SK-N-SH treated with all-trans-retinoic acid at 6 μM for 48 hours (cell line): Measurements from ENCODE around the gene SLC51A.

Experiments used
- ATAC-seq: fragments of 200-7000 bp; cut with Tn5 transposase; 3 replicates; pipeline ENCODE4 v1.9.1; 2020; ENCODE audit warnings: mild to moderate bottlenecking, moderate library complexity
- ARNTL ChIP-seq: fragments of 450-650 bp; formaldehyde crosslinking; IDR thresholded peaks from 2 replicates; pipeline ENCODE4 v1.5.0; 2020; ENCODE audit warnings: low read depth, mild to moderate bottlenecking, moderate library complexity, borderline replicate concordance
- CREB5 ChIP-seq: fragments of 250-450 bp; sonication (Bioruptor Pico); IDR thresholded peaks from 2 replicates; pipeline ENCODE4 v1.5.1; 2020; ENCODE audit warnings: low read depth, mild to moderate bottlenecking, moderate library complexity
- CSDC2 ChIP-seq: fragments of 250-450 bp; sonication (Bioruptor Pico); IDR thresholded peaks from 2 replicates; pipeline ENCODE4 v1.5.0; 2020; ENCODE audit warnings: mild to moderate bottlenecking, moderate library complexity
- GLIS3 ChIP-seq: fragments of 250-450 bp; sonication (Bioruptor Pico); IDR thresholded peaks from 2 replicates; pipeline ENCODE4 v1.5.0; 2020; ENCODE audit warnings: mild to moderate bottlenecking, moderate library complexity
- OSR1 ChIP-seq: fragments of 250-450 bp; sonication (Bioruptor Pico); IDR thresholded peaks from 2 replicates; pipeline ENCODE4 v1.8.0; 2022; ENCODE audit warnings: moderate library complexity, mild to moderate bottlenecking, inconsistent platforms
- PPARA ChIP-seq: fragments of 250-450 bp; sonication (Bioruptor Pico); IDR thresholded peaks from 2 replicates; pipeline ENCODE4 v1.5.0; 2020; ENCODE audit warnings: mild to moderate bottlenecking, borderline replicate concordance
- RARB ChIP-seq: fragments of 250-450 bp; sonication (Bioruptor Pico); IDR thresholded peaks from 2 replicates; pipeline ENCODE4 v1.8.0; 2021; ENCODE audit warnings: mild to moderate bottlenecking, moderate library complexity
- SNAI2 ChIP-seq: fragments of 250-450 bp; sonication (Bioruptor Pico); IDR thresholded peaks from 2 replicates; pipeline ENCODE4 v1.5.0; 2020; ENCODE audit warnings: mild to moderate bottlenecking, moderate library complexity
- ZC3H10 ChIP-seq: fragments of 250-450 bp; sonication (Bioruptor Pico); IDR thresholded peaks from 2 replicates; pipeline ENCODE4 v1.5.1; 2021; ENCODE audit warnings: mild to moderate bottlenecking, moderate library complexity
- ZFP3 ChIP-seq: fragments of 250-450 bp; sonication (Bioruptor Pico); IDR thresholded peaks from 2 replicates; pipeline ENCODE4 v1.5.0; 2020; ENCODE audit warnings: mild to moderate bottlenecking, moderate library complexity
- ZFP30 ChIP-seq: fragments of 450-650 bp; formaldehyde crosslinking; IDR thresholded peaks from 2 replicates; pipeline ENCODE4 v1.5.0; 2022; ENCODE audit warnings: mild to moderate bottlenecking, moderate library complexity
- ZNF565 ChIP-seq: fragments of 450-650 bp; formaldehyde crosslinking; conservative IDR thresholded peaks from 2 replicates; pipeline ENCODE4 v1.5.0; 2020; ENCODE audit warnings: low read depth, mild to moderate bottlenecking, moderate library complexity
- ZNF70 ChIP-seq: fragments of 450-650 bp; formaldehyde crosslinking; IDR thresholded peaks from 2 replicates; pipeline ENCODE4 v1.5.0; 2020; ENCODE audit warnings: mild to moderate bottlenecking, moderate library complexity
- ZNF8 ChIP-seq: fragments of 450-650 bp; formaldehyde crosslinking; IDR thresholded peaks from 2 replicates; pipeline ENCODE4 v1.5.0; 2020; ENCODE audit warnings: mild to moderate bottlenecking, moderate library complexity
- TF ChIP-seq, protein P1 (sequence below): fragments of 250-450 bp; sonication (Bioruptor Pico); IDR thresholded peaks from 2 replicates; pipeline ENCODE4 v1.8.0; 2021; ENCODE audit warnings: low read depth, mild to moderate bottlenecking, moderate library complexity, borderline replicate concordance
- TF ChIP-seq, protein P2 (sequence below): fragments of 250-450 bp; sonication (Bioruptor Pico); IDR thresholded peaks from 2 replicates; pipeline ENCODE4 v1.5.1; 2021; ENCODE audit warnings: mild to moderate bottlenecking, moderate library complexity
- TF ChIP-seq, protein P3 (sequence below): fragments of 250-450 bp; sonication (Bioruptor Pico); IDR thresholded peaks from 2 replicates; pipeline ENCODE4 v1.8.0; 2020; ENCODE audit warnings: mild to moderate bottlenecking, moderate library complexity, borderline replicate concordance
- TF ChIP-seq, protein P4 (sequence below): fragments of 250-450 bp; sonication (Bioruptor Pico); IDR thresholded peaks from 2 replicates; pipeline ENCODE4 v1.5.0; 2020; ENCODE audit warnings: mild to moderate bottlenecking, moderate library complexity

SLC51A gene

DNA sequence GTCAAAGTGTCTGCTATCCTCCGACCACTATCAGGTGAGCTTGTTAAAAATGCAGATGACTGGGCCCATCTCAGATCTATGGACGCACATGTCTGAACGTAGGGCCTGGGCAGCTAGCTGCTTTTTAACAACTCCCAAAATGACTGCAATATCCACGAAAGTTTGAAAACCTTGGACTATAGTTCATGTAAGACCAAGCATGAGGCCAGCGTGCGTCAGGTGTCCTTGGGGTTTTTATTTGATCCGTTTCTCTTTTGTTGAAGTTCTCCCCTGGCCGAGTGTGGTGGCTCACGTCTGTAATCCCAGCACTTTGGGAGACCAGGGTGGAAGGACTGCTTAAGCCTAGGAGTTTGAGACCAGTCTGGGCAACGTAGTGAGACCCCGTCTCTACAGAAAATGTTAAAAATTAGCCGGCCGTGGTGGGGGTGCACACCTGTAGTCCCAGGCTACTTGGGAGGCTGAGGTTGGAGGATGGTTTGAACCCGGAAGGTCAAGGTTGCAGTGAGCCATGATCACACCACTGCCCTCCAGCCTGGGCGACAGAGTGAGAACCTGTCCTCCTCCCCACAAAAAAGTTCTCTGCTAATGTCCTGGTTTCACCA lies 9.5 kb downstream of the SLC51A start:
- no peak for ATAC-seq
- TF ChIP-seq RARB (CRISPR knock-in tag), result no peak
- TF ChIP-seq, protein P1, sequence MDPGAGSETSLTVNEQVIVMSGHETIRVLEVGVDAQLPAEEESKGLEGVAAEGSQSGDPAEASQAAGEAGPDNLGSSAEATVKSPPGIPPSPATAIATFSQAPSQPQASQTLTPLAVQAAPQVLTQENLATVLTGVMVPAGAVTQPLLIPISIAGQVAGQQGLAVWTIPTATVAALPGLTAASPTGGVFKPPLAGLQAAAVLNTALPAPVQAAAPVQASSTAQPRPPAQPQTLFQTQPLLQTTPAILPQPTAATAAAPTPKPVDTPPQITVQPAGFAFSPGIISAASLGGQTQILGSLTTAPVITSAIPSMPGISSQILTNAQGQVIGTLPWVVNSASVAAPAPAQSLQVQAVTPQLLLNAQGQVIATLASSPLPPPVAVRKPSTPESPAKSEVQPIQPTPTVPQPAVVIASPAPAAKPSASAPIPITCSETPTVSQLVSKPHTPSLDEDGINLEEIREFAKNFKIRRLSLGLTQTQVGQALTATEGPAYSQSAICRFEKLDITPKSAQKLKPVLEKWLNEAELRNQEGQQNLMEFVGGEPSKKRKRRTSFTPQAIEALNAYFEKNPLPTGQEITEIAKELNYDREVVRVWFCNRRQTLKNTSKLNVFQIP (CRISPR knock-in tag), result no peak
- no peak for TF ChIP-seq ARNTL (CRISPR knock-in tag)
- no peak for TF ChIP-seq ZFP3 (CRISPR knock-in tag)
- TF ChIP-seq, all 23 proteins: peak for 0

GRCh38 chr3:196227121-196227561 lies 10.8 kb downstream of the SLC51A start:
- no peak for ATAC-seq
- TF ChIP-seq PPARA (CRISPR knock-in tag), result no peak
- TF ChIP-seq, protein P2, sequence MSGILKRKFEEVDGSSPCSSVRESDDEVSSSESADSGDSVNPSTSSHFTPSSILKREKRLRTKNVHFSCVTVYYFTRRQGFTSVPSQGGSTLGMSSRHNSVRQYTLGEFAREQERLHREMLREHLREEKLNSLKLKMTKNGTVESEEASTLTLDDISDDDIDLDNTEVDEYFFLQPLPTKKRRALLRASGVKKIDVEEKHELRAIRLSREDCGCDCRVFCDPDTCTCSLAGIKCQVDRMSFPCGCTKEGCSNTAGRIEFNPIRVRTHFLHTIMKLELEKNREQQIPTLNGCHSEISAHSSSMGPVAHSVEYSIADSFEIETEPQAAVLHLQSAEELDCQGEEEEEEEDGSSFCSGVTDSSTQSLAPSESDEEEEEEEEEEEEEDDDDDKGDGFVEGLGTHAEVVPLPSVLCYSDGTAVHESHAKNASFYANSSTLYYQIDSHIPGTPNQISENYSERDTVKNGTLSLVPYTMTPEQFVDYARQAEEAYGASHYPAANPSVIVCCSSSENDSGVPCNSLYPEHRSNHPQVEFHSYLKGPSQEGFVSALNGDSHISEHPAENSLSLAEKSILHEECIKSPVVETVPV (CRISPR knock-in tag), result no peak
- no peak for TF ChIP-seq ZNF70 (CRISPR knock-in tag)
- TF ChIP-seq, protein P3, sequence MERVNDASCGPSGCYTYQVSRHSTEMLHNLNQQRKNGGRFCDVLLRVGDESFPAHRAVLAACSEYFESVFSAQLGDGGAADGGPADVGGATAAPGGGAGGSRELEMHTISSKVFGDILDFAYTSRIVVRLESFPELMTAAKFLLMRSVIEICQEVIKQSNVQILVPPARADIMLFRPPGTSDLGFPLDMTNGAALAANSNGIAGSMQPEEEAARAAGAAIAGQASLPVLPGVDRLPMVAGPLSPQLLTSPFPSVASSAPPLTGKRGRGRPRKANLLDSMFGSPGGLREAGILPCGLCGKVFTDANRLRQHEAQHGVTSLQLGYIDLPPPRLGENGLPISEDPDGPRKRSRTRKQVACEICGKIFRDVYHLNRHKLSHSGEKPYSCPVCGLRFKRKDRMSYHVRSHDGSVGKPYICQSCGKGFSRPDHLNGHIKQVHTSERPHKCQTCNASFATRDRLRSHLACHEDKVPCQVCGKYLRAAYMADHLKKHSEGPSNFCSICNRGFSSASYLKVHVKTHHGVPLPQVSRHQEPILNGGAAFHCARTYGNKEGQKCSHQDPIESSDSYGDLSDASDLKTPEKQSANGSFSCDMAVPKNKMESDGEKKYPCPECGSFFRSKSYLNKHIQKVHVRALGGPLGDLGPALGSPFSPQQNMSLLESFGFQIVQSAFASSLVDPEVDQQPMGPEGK (CRISPR knock-in tag), result no peak
- no peak for TF ChIP-seq ZNF8 (CRISPR knock-in tag)
- TF ChIP-seq ZC3H10 (CRISPR knock-in tag), result no peak
- TF ChIP-seq ARNTL (CRISPR knock-in tag), result no peak
- TF ChIP-seq ZNF565 (CRISPR knock-in tag), result no peak
- TF ChIP-seq CREB5 (CRISPR knock-in tag), result no peak
- no peak for TF ChIP-seq OSR1 (CRISPR knock-in tag)
- TF ChIP-seq GLIS3 (CRISPR knock-in tag), result no peak
- TF ChIP-seq ZFP30 (CRISPR knock-in tag), result no peak
- TF ChIP-seq SNAI2 (CRISPR knock-in tag), result no peak
- TF ChIP-seq, protein P4, sequence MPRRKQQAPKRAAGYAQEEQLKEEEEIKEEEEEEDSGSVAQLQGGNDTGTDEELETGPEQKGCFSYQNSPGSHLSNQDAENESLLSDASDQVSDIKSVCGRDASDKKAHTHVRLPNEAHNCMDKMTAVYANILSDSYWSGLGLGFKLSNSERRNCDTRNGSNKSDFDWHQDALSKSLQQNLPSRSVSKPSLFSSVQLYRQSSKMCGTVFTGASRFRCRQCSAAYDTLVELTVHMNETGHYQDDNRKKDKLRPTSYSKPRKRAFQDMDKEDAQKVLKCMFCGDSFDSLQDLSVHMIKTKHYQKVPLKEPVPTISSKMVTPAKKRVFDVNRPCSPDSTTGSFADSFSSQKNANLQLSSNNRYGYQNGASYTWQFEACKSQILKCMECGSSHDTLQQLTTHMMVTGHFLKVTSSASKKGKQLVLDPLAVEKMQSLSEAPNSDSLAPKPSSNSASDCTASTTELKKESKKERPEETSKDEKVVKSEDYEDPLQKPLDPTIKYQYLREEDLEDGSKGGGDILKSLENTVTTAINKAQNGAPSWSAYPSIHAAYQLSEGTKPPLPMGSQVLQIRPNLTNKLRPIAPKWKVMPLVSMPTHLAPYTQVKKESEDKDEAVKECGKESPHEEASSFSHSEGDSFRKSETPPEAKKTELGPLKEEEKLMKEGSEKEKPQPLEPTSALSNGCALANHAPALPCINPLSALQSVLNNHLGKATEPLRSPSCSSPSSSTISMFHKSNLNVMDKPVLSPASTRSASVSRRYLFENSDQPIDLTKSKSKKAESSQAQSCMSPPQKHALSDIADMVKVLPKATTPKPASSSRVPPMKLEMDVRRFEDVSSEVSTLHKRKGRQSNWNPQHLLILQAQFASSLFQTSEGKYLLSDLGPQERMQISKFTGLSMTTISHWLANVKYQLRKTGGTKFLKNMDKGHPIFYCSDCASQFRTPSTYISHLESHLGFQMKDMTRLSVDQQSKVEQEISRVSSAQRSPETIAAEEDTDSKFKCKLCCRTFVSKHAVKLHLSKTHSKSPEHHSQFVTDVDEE (CRISPR knock-in tag), result no peak
- no peak for TF ChIP-seq ZFP3 (CRISPR knock-in tag)
- no peak for TF ChIP-seq CSDC2 (CRISPR knock-in tag)
- TF ChIP-seq, protein P1 (CRISPR knock-in tag), result no peak
